ENCODE measurements around the gene ALDH6A1.

GRCh38 chr14:74029136-74029535 lies 55.1 kb downstream of the ALDH6A1 start:
- no peak for TF ChIP-seq CTCF (conservative IDR thresholded peaks at IDR 0.05; ENCODE audit: low read depth, low read length)
- no peak for TF ChIP-seq EZH2 (IDR thresholded peaks at IDR 0.05; ENCODE audit: borderline replicate concordance, low read depth, low read length, poor library complexity, severe bottlenecking)
